Inferior parietal cortex (tissue), 1 donor: ENCODE data around the gene ZNF407.

Experiments used
- DNase-seq: peaks from one replicate; pipeline ENCODE4 v3.0.0-alpha.2; 2016; ENCODE audit errors: extremely low spot score

Gene ZNF407

GRCh38 chr18:74874351-74874750, 276.7 kb downstream of the ZNF407 start:
- no peak for DNase-seq

- no peak for DNase-seq
These were observed 279.1 kb downstream of the ZNF407 start for GRCh38 chr18:74876630-74877243.

DNA sequence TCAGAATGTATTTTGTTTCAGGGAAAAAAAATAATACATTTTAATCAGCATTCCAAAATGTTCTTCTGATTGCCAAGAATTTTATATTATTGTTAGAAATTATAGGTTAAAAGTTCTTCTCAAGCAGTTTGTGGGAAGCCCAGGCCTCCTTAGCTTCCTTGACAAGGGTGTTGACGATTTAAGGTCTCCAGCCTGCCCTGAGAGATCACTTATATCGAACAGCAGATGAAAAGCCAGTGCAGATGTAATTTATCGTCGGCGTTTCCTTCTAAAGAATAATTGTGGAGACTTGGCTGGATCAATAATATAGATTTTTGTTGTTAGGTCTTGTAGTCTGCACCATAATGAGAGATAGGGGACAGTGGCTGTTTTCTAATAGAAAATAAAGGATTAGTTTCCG, 280.6 kb downstream of the ZNF407 start:
- DNase-seq = no peak

DNA sequence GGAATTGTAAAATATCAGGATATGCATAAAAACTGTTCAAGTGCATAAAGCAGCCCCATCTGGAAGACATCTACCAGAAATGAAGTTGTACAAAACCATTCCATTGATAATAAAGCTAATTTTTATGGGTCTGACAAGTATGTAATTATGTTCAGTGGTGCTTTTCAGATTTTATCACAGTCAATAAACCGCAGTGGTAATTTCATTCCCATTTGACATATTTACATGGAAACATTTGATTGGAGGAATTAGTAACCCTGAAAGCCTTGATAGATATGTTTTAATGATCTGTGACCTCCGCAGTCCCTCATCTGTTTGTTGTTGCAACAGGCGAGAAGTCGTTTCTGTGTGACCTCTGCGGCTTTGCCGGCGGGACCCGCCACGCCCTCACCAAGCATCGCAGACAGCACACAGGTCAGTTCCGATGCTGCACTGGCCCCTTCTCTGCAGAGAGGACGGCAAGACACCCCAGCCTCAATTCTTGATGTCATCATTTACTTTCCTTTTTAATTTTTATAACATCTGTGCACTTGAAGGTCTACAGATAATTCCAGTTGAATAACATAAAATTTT, 283.1 kb downstream of the ZNF407 start:
- no peak for DNase-seq

GRCh38 chr18:74892066-74892627, 294.5 kb downstream of the ZNF407 start:
- DNase-seq = no peak

DNA sequence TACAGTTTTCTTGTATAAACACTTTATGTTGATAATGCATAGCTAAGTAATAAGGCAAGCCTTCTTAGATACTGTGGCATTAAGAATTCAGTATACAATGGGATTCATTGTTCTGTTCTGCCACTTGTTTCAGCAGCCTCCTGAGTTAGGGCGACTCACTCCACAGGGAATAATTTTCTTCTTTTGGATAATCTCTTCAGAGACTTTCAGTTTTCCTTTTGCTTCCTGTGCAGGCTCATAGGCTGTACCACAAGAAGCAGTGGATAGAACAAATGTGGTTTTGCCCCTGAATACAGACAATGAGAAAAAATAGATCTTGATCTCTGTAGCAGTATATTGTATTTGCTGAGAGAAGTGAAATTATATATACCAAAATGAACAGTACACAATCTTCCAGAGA, 298.0 kb downstream of the ZNF407 start:
- no peak for DNase-seq

DNA sequence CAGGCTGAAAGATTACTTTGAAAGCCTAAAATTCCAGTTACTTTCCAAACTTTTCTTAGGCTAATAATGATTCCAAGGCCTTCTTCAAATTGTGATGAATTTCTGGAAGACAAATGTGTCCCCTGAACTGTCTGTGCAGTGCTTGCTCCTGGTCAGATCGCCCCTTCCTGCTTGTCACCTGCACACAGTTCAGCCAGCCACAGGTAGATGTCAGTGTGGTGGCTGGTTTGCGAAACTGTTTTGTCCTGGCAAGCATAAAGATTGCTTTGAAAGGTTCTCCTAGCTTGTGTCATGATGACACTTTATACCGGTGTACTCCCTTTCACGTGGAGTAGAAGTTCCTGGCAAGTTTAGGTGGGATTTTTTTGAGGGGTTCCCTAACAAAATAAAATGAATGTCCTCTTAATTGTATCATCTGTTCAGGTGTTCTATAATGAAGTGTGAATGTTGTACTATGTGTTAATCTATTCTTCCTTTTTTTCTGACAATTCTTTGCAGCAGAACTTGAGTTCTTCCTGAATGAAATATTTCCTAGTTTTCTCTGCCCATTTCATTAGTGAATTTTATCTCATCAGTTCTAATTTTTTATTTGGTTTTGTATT, 298.8 kb downstream of the ZNF407 start:
- peak; percentile 35 for DNase-seq

DNA sequence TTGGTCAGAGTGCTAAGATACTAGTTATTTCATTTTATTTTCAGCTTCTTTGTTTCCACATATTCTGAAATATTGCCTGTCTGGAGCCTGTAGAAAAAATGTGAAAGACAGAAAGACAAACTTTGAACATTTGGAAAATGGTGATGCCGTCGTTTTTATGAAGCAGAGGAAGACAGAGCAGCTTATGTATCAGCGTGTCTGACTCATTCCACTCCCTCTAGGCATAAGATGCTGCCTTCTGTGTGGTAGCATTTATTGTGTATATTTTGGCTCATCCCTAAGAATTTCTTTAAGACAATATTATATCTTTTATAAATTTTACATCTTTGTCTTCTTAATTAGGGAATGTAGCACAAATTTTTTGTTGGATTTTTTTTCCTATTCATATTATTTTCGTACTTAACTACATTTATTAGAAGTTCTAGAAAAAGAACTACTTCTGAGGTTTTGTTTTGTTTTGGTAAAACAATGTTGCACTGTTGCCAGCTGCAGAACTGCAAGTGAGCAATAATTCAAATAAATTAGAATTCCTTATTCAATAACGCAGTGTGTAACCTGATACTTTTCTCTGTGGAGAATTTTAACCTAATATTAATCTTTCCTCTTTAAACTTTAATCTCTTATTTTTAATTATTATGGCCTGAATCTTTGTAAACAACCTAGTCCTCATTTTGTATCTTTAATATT, 300.4 kb downstream of the ZNF407 start:
- DNase-seq = no peak

GRCh38 chr18:74898965-74899364, 301.3 kb downstream of the ZNF407 start:
- DNase-seq = no peak

GRCh38 chr18:74899554-74899953, 301.9 kb downstream of the ZNF407 start:
- DNase-seq = no peak

DNA sequence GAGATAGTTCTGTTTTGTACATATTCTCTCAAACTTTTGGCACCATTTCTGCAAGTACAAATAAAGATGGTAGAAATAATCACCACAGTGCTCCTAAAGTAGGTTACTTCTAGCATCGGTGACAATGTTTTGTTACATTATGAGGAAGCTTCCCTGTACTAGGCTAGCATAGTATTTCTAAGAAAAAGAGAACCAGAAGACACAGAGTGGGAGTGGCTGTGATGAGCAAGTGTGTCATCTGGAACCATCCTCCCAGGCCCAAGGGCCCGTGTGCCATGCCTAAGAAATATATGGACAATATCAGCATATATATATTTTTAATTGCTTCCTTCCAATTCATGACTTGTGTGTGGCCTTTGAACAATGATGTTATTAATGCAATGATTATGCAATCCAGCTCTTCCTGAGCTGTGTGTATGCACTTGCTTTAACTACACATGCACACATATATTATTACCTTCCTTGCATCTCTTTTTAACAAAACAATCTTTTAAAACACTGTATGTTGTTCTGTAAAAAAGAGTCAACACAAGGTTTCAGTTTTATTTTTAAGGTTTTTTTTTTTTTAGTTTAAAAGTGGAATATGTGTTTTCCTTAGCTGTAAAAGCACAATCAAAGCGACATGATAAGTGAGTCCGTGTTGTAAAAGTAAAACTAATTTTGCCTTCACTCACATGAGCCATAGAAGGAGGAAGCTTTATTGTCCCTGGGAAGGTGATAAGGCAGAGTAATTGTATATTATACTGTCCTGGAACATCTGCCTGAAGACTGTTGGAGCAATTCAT, 303.9 kb downstream of the ZNF407 start:
- DNase-seq = no peak

DNA sequence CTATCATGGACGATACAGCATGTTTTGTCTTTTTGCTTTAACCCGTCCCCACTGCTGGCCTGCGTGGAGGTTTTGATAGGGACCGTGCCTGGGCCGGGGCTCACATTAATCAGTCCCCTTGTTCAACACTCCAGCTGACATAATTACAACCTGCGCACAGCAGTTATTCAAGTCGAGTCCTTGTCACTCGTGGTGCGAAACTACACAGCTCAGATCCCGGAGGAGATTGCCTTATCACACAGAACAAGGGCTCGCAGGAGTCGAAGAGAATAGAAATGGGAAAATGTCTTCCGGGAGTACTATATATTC, 304.4 kb downstream of the ZNF407 start:
- no peak for DNase-seq

GRCh38 chr18:74905247-74905646, 307.6 kb downstream of the ZNF407 start:
- DNase-seq = no peak

DNA sequence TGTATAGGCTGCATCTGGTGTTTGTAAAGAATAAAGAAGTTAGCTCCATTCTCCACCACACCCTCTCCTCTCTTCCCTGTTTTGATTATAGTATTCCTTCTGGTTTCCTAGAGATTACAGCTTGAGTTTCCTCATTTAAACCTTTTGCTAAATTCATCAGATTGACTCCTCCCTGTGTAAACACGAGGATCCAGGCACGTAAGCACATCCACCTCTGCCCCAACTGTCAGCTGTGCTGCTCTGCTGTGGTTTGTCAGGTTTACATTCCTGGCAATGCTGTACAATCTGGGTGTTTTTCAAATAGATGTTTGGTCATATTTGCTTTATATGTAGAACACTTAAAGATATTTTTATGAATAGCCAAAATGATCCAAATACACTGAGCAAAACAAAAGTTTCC, 308.5 kb downstream of the ZNF407 start:
- DNase-seq = no peak

GRCh38 chr18:74914052-74914591, 316.5 kb downstream of the ZNF407 start:
- no peak for DNase-seq

- no peak for DNase-seq
These were observed 317.0 kb downstream of the ZNF407 start for GRCh38 chr18:74914648-74915047.

- no peak for DNase-seq
These were observed 319.2 kb downstream of the ZNF407 start for GRCh38 chr18:74916773-74917393.

DNA sequence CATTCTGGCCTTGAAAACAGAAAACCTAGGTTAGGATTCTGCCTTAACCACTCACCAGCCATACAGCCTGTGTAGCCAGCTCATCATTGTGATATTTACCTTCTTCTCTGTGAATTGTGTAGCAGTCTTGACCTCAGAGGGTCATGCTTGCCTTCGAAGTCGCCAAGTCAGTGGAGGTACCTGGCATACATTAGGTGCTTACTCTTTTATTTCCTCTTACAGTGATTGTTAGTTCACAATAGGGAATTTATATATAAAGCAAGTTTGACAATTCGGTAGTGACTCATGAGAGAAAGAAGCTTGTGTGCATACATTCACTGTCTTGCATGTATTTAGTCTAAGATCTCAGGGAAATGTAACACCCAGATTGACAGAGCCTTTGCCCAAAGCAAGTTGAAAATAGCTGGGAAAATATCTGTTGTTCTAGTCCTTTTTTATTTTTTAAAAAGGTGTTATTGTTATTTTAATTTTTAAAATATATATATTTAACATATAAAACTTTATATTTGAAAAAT, 320.7 kb downstream of the ZNF407 start:
- no peak for DNase-seq

DNA sequence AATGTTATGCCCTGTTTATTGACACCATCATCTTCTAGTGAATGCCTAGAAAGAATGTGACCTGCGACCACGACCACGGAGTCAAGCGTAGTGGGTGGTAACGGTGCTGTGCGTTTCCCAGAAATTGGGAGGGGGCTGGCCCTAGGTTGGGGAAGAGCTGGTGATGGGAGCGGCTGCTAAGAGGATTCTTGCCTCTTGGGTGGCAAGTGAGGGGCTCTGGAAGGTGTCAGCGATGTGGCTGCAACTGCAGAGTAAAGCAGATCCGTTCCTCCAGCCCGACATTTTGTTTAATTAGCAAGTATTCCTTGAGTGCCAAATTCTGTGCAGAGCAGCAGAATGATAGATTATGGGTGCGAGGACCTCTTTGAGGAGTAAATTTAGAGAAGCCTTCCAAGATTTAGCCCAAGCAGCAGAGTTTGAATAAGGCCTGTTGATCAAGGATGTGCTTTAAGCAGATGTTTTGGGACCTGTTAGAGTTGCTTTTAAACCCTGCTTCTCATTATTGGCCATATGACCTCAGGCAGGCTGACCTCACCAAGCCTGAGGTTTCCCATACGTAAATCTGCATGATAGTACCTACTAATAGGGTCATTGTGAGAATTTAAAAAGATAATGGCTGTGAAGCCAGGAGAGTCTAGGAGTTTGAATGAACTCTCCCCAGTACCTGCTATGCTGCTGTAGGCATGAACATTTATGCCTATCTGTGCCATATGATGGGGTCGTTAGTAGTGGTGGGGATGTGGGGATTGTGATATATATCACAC, 323.6 kb downstream of the ZNF407 start:
- DNase-seq = no peak

- DNase-seq = no peak
These were observed 328.4 kb downstream of the ZNF407 start for GRCh38 chr18:74926051-74926450.
